ENCODE results near the gene ZBTB7A.

GRCh38 chr19:4101496-4101770 is 34.7 kb upstream of the ZBTB7A start:
- no peak for TF ChIP-seq CTCF (IDR thresholded peaks at IDR 0.05)
- no peak for TF ChIP-seq POLR2A (IDR thresholded peaks at IDR 0.05)

All from adrenal gland (tissue), 5 donors.